Ectodermal cell (in vitro differentiated cells): ENCODE measurements around the gene RGS3.
"Not testable (repeated sequence)": the region's sequence is repeated elsewhere in the genome, so short reads cannot be mapped to it uniquely, and the experiment has no call there.

ENCODE experiments used
- H3K27ac ChIP-seq: 2 replicates; pipeline ENCODE4 v1.7.0; 2013; ENCODE audit warnings: mild to moderate bottlenecking, low read depth, low read length; ENCODE audit not compliant: insufficient read depth, poor library complexity, severe bottlenecking
- H3K27me3 ChIP-seq: 2 replicates; pipeline ENCODE4 v1.7.0; 2013; ENCODE audit warnings: mild to moderate bottlenecking, low read length; ENCODE audit not compliant: insufficient read depth, control insufficient read depth, poor library complexity, severe bottlenecking
- H3K36me3 ChIP-seq: one replicate; pipeline ENCODE4 v1.7.0; 2013; ENCODE audit warnings: low read length; ENCODE audit not compliant: control insufficient read depth, insufficient read depth
- H3K4me1 ChIP-seq: one replicate; pipeline ENCODE4 v1.7.0; 2013; ENCODE audit warnings: low read length; ENCODE audit not compliant: control insufficient read depth, insufficient read depth
- H3K4me3 ChIP-seq: 2 replicates; pipeline ENCODE4 v1.7.0; 2013; ENCODE audit warnings: low read depth, low read length, control low read depth; ENCODE audit not compliant: insufficient read depth
- H3K9me3 ChIP-seq: 2 replicates; pipeline ENCODE4 v1.7.0; 2013; ENCODE audit warnings: mild to moderate bottlenecking, low read length, moderate library complexity; ENCODE audit not compliant: control insufficient read depth
- WGBS, 2 experiments: methylation state at CpG; one replicate each; pipeline ENCODE4 v1.1.7; 2013; ENCODE audit warnings: missing lambda C conversion rate in 2 of 2; 5-methylcytosine and 5-hydroxymethylcytosine counted together

RGS3 gene

GRCh38 chr9:113436728-113437515 lies 26.6 kb upstream of the RGS3 start:
- Histone ChIP-seq H3K9me3 (no peaks in the 10 kb centered on the region), H3K27ac (no peak overlapping the region), H3K27me3 (no peaks in the 10 kb centered on the region), H3K36me3 (no peaks in the 10 kb centered on the region), H3K4me3 (no peak overlapping the region), H3K4me1 (no peaks in the 10 kb centered on the region)
- 88 to 93% methylated on average over 4 of the region's 4 CpGs for whole genome bisulfite sequencing, 2 experiments

- H3K27ac ChIP-seq, H3K9me3 ChIP-seq, H3K4me1 ChIP-seq, H3K27me3 ChIP-seq, H3K36me3 ChIP-seq, H3K4me3 ChIP-seq: not testable (repeated sequence)
- 83 to 100% methylated on average over 1 of the region's 1 CpG for WGBS, 2 experiments
These were observed 25.8 kb upstream of the RGS3 start for GRCh38 chr9:113437716-113438115.

GRCh38 chr9:113444736-113445135 lies 18.8 kb upstream of the RGS3 start:
- Histone ChIP-seq H3K36me3 (no peaks in the 10 kb centered on the region), H3K27me3 (no peaks in the 10 kb centered on the region), H3K4me3 (no peak overlapping the region), H3K9me3 (no peaks in the 10 kb centered on the region), H3K4me1 (no peaks in the 10 kb centered on the region), H3K27ac (no peak overlapping the region)
- WGBS, 2 experiments, result 89 to 97% methylated on average over 2 of the region's 2 CpGs

- no peak overlapping the region for H3K4me3 ChIP-seq
- no peaks in the 10 kb centered on the region for H3K36me3 ChIP-seq
- no peaks in the 10 kb centered on the region for H3K27me3 ChIP-seq
- H3K4me1 ChIP-seq, result no peaks in the 10 kb centered on the region
- 62 to 75% methylated on average over 2 of the region's 3 CpGs for whole genome bisulfite sequencing, 2 experiments
- no peaks in the 10 kb centered on the region for H3K9me3 ChIP-seq
- H3K27ac ChIP-seq, result no peak overlapping the region
These were observed 17.2 kb upstream of the RGS3 start for GRCh38 chr9:113446323-113446740.

GRCh38 chr9:113449376-113449775 lies 14.2 kb upstream of the RGS3 start:
- Histone ChIP-seq H3K27me3 (no peaks in the 10 kb centered on the region), H3K27ac (no peak overlapping the region), H3K36me3 (no peaks in the 10 kb centered on the region), H3K9me3 (no peaks in the 10 kb centered on the region), H3K4me1 (no peaks in the 10 kb centered on the region), H3K4me3 (no peak overlapping the region)
- WGBS, 2 experiments, result 85 to 100% methylated on average over 2 of the region's 2 CpGs

GRCh38 chr9:113452113-113452605 lies 11.4 kb upstream of the RGS3 start:
- Histone ChIP-seq H3K4me3 (no peak overlapping the region), H3K4me1 (peaks cover 11% of the 10 kb centered on the region), H3K9me3 (no peaks in the 10 kb centered on the region), H3K27me3 (no peaks in the 10 kb centered on the region), H3K27ac (no peak overlapping the region), H3K36me3 (no peaks in the 10 kb centered on the region)
- 84 to 93% methylated on average over 3 to 4 of the region's 4 CpGs for whole genome bisulfite sequencing, 2 experiments

GRCh38 chr9:113454914-113455761 lies 8.4 kb upstream of the RGS3 start:
- no peaks in the 10 kb centered on the region for H3K36me3 ChIP-seq
- H3K27me3 ChIP-seq, result no peaks in the 10 kb centered on the region
- H3K4me3 ChIP-seq, result no peak overlapping the region
- 54 to 75% methylated on average over 3 to 5 of the region's 5 CpGs for WGBS, 2 experiments
- no peak overlapping the region for H3K27ac ChIP-seq
- H3K4me1 ChIP-seq, result peaks cover 11% of the 10 kb centered on the region
- H3K9me3 ChIP-seq, result no peaks in the 10 kb centered on the region

- 86 to 97% methylated on average over 1 to 2 of the region's 2 CpGs for WGBS, 2 experiments
- Histone ChIP-seq H3K27me3 (no peaks in the 10 kb centered on the region), H3K27ac (no peak overlapping the region), H3K4me1 (peaks cover 11% of the 10 kb centered on the region), H3K9me3 (no peaks in the 10 kb centered on the region), H3K4me3 (no peak overlapping the region), H3K36me3 (no peaks in the 10 kb centered on the region)
These were observed 7.3 kb upstream of the RGS3 start for GRCh38 chr9:113456235-113456634.

GRCh38 chr9:113461285-113461684 lies 2.2 kb upstream of the RGS3 start:
- H3K27me3 ChIP-seq, result peaks cover 28% of the 10 kb centered on the region
- no peaks in the 10 kb centered on the region for H3K9me3 ChIP-seq
- H3K4me1 ChIP-seq, result peaks cover 7% of the 10 kb centered on the region
- no peak overlapping the region for H3K27ac ChIP-seq
- WGBS, 2 experiments, result 79 to 82% methylated on average over 3 of the region's 3 CpGs
- no peak overlapping the region for H3K4me3 ChIP-seq
- no peaks in the 10 kb centered on the region for H3K36me3 ChIP-seq

GRCh38 chr9:113461943-113462342 lies 1.6 kb upstream of the RGS3 start:
- H3K4me3 ChIP-seq, result no peak overlapping the region
- no peaks in the 10 kb centered on the region for H3K9me3 ChIP-seq
- no peaks in the 10 kb centered on the region for H3K36me3 ChIP-seq
- H3K27ac ChIP-seq, result no peak overlapping the region
- 94 to 95% methylated on average over 4 of the region's 4 CpGs for WGBS, 2 experiments
- H3K4me1 ChIP-seq, result peaks cover 7% of the 10 kb centered on the region
- H3K27me3 ChIP-seq, result peaks cover 28% of the 10 kb centered on the region
